HL-60 (cell line): ENCODE measurements around the gene FANCC.

Experiments used
- CTCF ChIP-seq: IDR thresholded peaks from one replicate; pipeline ENCODE4 v1.5.1; 2011; ENCODE audit warnings: low read length, control low read depth, inconsistent platforms; ENCODE audit not compliant: insufficient read depth
- GABPA ChIP-seq: IDR thresholded peaks from 2 replicates; pipeline ENCODE4 v1.6.1; 2012; ENCODE audit warnings: low read depth
- POLR2AphosphoS5 ChIP-seq: IDR thresholded peaks from 2 replicates; pipeline ENCODE4 v1.6.1; 2012; ENCODE audit warnings: low read depth
- REST ChIP-seq: IDR thresholded peaks from 2 replicates; pipeline ENCODE4 v1.6.1; 2012; ENCODE audit warnings: low read depth; ENCODE audit not compliant: insufficient replicate concordance
- SPI1 ChIP-seq: IDR thresholded peaks from 2 replicates; pipeline ENCODE4 v1.6.1; 2012; ENCODE audit warnings: low read depth, mild to moderate bottlenecking, borderline replicate concordance

DNA sequence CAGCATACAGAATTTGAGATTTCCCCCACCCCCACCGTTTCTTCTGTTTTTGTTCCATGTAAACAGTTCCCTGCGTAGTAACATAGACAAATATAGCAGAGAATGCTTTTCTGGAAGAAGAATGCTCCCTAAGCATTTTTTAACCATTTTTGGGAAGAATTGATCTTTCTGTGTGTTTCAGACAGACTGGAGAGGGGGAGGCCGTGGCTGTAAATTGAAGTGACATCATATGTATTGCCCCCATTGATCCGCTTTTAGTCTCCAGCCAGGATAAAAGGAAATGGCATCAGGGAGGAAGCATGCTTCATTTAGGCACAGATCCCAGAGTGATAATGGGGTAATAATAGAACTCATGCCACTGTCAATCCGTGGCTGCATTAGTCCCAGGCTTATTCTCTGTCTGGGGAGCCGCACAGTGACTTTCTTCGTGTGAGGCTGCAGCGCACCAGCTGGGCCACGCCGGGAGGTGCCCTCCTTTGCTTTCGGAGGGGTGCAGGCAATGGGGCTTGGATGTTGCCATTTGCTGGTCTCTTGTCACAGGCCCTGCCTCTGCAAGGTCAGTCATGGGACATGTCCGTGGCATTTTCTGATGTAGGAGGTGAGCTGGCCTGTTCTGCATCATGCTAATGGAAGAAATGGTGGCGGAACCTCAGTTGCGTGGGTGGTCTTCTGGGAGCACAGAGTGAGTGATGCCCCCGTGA, 261.5 kb downstream of the FANCC start:
- no peak for TF ChIP-seq CTCF
- no peak for TF ChIP-seq GABPA
- no peak for TF ChIP-seq REST
- TF ChIP-seq POLR2AphosphoS5, result no peak
- TF ChIP-seq SPI1, result no peak
